Stomach smooth muscle (tissue), 2 donors: ENCODE measurements around the gene BATF.

Experiments
- H3K27ac ChIP-seq: one replicate; pipeline ENCODE4 v1.7.0; 2013; ENCODE audit warnings: mild to moderate bottlenecking, low read length, inconsistent platforms
- H3K27me3 ChIP-seq, 2 donors: one replicate each; pipeline ENCODE4 v1.7.0; 2013; ENCODE audit warnings: low read length in 2 of 2; ENCODE audit not compliant: insufficient read depth in 2 of 2, control insufficient read depth in 1 of 2
- H3K36me3 ChIP-seq, 2 donors: one replicate each; pipeline ENCODE4 v1.7.0; 2013; ENCODE audit warnings: low read length in 2 of 2; ENCODE audit not compliant: control insufficient read depth in 2 of 2, insufficient read depth in 2 of 2
- H3K4me1 ChIP-seq: one replicate; pipeline ENCODE4 v1.7.0; 2013; ENCODE audit warnings: low read length; ENCODE audit not compliant: control insufficient read depth, insufficient read depth
- H3K4me3 ChIP-seq, 2 donors: one replicate each; pipeline ENCODE4 v1.7.0; 2013; ENCODE audit warnings: low read length in 2 of 2
- H3K9ac ChIP-seq, 2 donors: one replicate each; pipeline ENCODE4 v1.7.0; 2013; ENCODE audit warnings: low read length in 2 of 2, mild to moderate bottlenecking in 1 of 2
- H3K9me3 ChIP-seq, 2 donors: one replicate each; pipeline ENCODE4 v1.7.0; 2013; ENCODE audit warnings: low read length in 2 of 2; ENCODE audit not compliant: control insufficient read depth in 2 of 2
- donor health status: healthy.
- donor health status: Pancreatic carcinoma.

The BATF gene

DNA sequence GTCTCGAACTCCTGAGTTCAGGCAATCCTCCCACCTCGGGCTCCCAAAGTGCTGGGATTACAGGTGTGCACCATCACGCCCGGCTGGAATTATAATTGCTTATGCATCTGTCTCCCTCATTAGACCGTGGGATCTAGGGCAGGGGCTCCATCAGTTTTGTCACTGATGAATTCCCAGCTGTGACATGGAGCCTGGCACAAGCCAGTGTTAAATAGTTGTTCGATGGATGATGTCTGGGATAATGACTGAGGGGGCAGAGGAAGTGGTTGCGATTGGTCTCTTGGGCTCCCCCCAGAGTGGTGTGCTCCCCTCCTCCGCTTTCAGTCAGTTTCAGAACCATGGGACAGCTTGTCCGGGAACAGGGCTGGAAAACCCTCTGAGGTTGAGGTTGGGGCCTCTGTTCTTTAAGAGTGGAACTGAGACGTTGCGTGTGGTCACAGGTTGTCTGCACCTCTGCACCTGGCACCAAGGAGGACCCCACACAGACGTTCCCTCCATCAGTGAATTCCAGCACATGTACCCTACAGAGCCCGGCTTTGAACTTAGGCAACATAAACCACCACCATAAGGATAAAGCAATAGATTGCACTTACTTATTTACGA, 30.8 kb upstream of the BATF start:
- H3K4me3 ChIP-seq = no peak overlapping the region
- no peaks in the 10 kb centered on the region for H3K36me3 ChIP-seq
- no peak overlapping the region for H3K9ac ChIP-seq
- no peaks in the 10 kb centered on the region for H3K9me3 ChIP-seq
- H3K4me1 ChIP-seq = no peaks in the 10 kb centered on the region
- H3K27me3 ChIP-seq = no peaks in the 10 kb centered on the region
- H3K27ac ChIP-seq = no peak overlapping the region

DNA sequence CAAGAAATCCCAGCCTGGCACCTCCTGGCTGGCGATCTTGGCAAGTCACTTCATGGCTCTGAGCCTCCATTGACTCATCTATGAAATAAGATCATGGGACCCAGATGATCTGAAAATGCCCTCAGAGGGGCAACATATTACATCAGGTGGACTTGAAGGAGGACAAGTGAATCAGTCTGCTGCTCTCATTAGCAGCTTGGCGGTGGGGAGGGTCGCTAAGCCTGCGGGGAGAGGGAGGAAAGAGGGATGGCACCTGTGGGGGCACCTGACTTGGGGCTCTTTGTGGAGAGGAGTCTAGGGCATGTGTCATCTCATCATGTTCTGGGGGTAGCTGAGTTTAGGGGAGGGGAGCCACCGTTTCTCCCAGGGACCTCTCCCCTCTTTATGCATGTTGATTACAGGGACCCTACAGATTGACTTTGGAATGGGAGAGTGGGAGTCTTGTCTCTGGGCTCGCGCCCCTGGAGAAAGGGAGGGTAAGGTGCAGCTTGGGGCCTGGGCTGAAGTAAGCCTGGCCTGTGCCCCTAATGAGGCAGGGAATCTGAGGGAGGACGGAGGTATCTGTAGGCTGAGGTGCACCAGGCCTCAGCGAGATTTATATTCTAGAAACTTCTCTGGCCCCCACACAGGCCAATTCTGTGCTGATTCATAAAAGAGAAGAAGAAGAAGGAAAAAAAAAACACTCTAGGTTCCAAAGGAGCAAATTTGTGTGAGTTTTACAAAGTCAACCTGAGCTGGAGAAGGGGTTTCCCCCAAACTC, 29.3 kb upstream of the BATF start:
- H3K27me3 ChIP-seq = no peaks in the 10 kb centered on the region
- H3K4me3 ChIP-seq = no peak overlapping the region
- H3K4me1 ChIP-seq = no peaks in the 10 kb centered on the region

DNA sequence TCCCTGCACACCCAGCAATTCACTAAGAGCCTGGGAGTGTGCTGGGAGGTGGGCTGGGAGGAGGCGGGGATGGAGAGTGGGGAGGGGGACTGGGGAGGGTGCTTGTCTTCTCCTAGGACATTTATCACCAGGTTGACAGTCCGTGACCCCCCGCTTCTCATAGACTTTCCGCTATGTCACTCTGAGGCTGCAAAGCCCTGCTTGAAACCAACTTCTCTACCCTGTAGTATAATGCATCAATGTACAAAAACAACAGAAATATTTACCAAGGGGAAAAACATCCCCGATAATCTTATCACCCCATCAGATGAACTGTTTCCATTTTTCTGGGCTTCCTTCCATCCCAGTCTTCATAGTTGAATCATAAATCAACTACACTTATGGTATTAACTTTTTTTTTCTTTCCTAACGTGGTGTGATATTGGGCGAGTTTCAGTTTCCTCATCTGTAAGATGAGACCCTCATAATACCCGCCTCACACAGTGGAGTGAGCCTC, 28.6 kb upstream of the BATF start:
- Histone ChIP-seq H3K27ac (no peak overlapping the region), H3K4me3 (no peak overlapping the region)

More for the DNA sequence above, 29.3 kb upstream of the BATF start:
- Histone ChIP-seq H3K27ac (no peak overlapping the region), H3K9me3 (no peaks in the 10 kb centered on the region), H3K36me3 (no peaks in the 10 kb centered on the region), H3K9ac (no peak overlapping the region)

DNA sequence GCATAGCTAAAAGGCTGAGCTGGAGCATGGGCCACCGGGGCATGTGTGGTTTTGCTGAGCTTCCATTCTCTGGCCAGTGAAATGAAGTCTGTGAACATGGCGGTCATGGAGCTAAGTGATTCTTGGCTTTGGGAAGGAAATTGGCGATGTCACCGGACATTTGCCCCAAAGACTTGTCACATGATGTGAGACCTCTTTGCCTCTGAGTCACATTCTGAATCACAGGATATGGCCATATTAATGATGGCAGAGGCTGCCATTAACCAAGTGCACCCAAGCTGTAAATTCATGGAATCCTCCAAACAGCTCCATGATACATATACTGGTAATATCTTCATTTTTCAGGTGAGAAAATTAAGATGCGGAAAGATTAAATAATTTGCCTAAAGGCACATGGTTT, 27.4 kb upstream of the BATF start:
- Histone ChIP-seq H3K4me3 (no peak overlapping the region), H3K27ac (no peak overlapping the region), H3K36me3 (no peaks in the 10 kb centered on the region), H3K9me3 (no peaks in the 10 kb centered on the region), H3K4me1 (no peaks in the 10 kb centered on the region), H3K9ac (no peak overlapping the region), H3K27me3 (no peaks in the 10 kb centered on the region)

More for the DNA sequence above, 28.6 kb upstream of the BATF start:
- Histone ChIP-seq H3K9ac (no peak overlapping the region), H3K36me3 (no peaks in the 10 kb centered on the region), H3K27me3 (no peaks in the 10 kb centered on the region), H3K9me3 (no peaks in the 10 kb centered on the region), H3K4me1 (no peaks in the 10 kb centered on the region)

DNA sequence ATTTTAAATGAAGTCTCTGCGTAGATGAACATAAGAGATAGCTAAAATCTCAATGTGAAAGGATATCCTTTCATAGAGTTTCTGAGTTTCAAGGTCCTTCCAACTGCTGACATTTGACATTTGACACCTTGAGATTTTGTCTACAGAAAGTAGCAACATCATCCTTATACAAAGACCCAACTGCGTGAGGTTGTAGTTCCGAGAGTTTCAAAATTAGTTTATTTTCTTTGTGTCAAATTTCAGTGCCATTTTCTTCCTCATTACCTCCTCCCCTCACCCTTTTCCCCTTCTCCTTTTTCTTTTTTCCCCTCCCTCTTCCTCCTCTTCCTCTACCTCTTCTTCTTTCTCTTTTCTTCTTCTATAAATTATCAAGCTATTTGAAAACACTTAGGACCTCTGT, 26.9 kb upstream of the BATF start:
- no peaks in the 10 kb centered on the region for H3K9me3 ChIP-seq
- no peak overlapping the region for H3K9ac ChIP-seq
- H3K27me3 ChIP-seq = no peaks in the 10 kb centered on the region

DNA sequence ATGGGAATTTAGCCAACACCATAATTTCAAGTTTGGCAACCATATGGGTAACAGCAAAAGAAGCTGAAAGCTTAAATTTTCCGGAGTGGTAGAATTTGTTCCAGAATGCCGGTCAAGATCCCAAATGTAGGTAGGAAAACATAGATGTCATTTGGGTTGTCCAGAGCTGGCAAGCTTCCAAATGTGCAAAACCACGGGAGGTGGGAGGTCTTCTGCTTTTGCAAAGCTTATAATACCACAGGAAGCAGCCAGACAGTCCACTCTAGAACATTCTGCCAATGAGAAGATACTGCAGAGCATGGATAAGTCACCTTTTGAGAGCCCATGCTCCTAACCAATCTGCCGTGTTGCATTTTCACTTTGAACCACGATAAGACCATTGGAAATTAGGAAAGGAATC, 26.4 kb upstream of the BATF start:
- Histone ChIP-seq H3K9ac (no peak overlapping the region), H3K27ac (no peak overlapping the region), H3K27me3 (no peaks in the 10 kb centered on the region), H3K36me3 (no peaks in the 10 kb centered on the region), H3K4me3 (no peak overlapping the region), H3K4me1 (no peaks in the 10 kb centered on the region), H3K9me3 (no peaks in the 10 kb centered on the region)

More for the DNA sequence above, 26.9 kb upstream of the BATF start:
- Histone ChIP-seq H3K36me3 (no peaks in the 10 kb centered on the region), H3K27ac (no peak overlapping the region), H3K4me3 (no peak overlapping the region), H3K4me1 (no peaks in the 10 kb centered on the region)

DNA sequence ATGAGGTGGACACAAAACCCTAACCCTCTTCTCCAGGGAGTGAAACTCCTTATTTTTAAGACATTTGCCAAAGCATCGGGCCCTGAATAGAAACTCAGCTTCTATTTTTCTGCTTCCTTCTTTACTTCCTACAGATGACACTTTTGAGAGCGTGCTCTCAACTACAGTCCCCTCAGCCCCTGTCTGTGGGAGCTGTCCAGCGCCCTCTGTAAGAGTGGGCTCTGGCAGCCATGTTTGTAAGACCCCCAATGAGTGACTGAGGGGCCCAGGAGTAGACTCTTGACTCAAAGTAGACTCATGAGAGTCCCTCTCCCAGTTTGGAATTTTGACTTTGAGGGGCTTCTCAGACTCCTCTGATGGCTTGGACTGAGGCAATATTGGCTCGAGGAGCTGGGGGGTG, 25.5 kb upstream of the BATF start:
- Histone ChIP-seq H3K9me3 (no peaks in the 10 kb centered on the region), H3K4me3 (no peak overlapping the region), H3K27ac (no peak overlapping the region), H3K4me1 (no peaks in the 10 kb centered on the region), H3K27me3 (no peaks in the 10 kb centered on the region), H3K36me3 (no peaks in the 10 kb centered on the region), H3K9ac (no peak overlapping the region)

DNA sequence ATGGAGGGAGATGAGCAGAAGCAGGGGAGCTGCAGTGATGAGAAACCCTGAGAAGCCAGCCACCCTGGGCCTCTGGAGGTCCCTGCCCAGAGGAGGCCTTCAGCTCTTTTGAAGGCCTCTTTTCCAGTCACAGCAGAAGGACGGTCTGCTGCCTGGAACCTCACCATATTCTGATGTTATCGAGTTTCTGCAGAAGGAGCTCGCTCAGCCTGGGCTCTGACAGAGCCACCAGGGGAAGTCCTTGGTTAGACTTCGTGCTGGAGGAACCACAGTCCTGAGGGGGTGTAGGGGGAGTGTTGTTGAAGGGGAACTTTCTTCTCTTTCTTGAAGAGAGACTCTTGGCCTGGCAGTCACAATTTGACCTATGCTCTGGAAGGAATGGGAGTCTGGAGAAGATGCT, 25.1 kb upstream of the BATF start:
- Histone ChIP-seq H3K9ac (no peak overlapping the region), H3K4me1 (no peaks in the 10 kb centered on the region), H3K9me3 (no peaks in the 10 kb centered on the region), H3K36me3 (no peaks in the 10 kb centered on the region), H3K27me3 (no peaks in the 10 kb centered on the region), H3K4me3 (no peak overlapping the region), H3K27ac (no peak overlapping the region)

DNA sequence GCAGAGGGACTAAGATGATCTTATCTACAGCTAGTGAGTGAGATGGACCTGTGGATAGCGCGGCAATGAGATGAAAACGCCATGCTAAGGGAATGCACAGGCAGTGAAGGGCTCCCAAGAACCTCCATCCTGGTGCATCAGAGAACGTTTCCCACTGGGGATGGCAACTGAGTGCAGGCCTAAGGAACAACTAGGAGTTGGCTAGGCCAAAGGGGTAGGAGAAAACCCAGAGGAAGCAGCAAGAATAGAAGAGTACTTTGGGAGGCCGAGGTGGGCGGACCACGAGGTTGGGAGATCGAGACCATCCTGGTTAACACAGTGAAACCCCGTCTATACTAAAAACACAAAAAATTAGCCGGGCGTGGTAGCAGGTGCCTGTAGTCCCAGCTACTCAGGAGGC, 24.6 kb upstream of the BATF start:
- Histone ChIP-seq H3K36me3 (no peaks in the 10 kb centered on the region), H3K4me1 (no peaks in the 10 kb centered on the region), H3K4me3 (no peak overlapping the region), H3K9ac (no peak overlapping the region), H3K9me3 (no peaks in the 10 kb centered on the region), H3K27ac (no peak overlapping the region), H3K27me3 (no peaks in the 10 kb centered on the region)

DNA sequence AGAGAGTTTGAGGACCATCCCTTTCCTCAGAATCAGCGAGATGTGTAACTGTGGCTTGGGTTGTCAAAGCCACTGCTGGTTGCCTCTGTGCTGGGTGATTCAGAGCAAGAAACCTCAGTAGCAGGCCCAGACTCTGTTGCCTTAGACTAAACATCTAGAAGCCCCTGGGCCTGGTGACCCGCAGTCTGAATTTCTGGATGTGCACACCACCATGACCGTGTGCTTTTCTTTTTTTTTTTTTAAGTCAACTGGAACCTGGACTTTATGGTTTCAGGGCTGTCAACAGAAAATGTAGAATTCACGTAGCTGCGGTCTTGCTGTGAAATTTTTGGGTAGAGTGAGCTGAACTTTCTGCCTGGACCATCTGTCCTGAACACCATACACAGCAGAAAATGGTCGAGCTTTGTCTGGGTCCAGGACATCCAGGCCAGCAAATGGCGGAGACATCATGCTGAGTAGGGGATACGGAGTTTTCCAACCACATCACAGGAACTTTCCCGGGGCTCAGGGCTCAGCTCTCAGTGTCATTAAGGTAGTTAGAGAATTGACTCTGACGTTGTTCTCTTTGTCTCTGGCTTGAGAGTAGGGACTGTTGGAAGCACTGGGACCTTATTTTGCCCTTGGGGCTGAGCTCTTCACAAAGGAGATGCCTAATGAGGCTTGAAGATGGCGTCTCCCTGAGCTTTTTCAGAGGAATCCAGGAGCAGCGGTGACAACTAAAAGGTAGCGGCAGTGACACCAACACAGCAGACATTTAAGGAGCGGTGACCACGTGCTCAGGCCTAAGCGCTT, 23.0 kb upstream of the BATF start:
- no peaks in the 10 kb centered on the region for H3K9me3 ChIP-seq
- no peak overlapping the region for H3K27ac ChIP-seq
- no peak overlapping the region for H3K9ac ChIP-seq
- no peaks in the 10 kb centered on the region for H3K27me3 ChIP-seq
- H3K36me3 ChIP-seq = no peaks in the 10 kb centered on the region
- no peak overlapping the region for H3K4me3 ChIP-seq
- no peaks in the 10 kb centered on the region for H3K4me1 ChIP-seq
